Stimulated activated CD4-positive, alpha-beta T cell treated with anti-CD3 and anti-CD28 coated beads, Interleukin-1b, Interleukin-23, amount 100 ng/mL, for 48 hours (primary cell): ENCODE results near the gene PDE8B.
"Not testable (repeated sequence)": the region's sequence is repeated elsewhere in the genome, so short reads cannot be mapped to it uniquely, and the experiment has no call there.

Source experiments
- DNase-seq: peaks from one replicate; pipeline ENCODE4 v3.0.0-alpha.2; 2020

Gene PDE8B

GRCh38 chr5:77463905-77464304 lies 253.4 kb downstream of the PDE8B start:
- no peak for DNase-seq

- not testable (repeated sequence) for DNase-seq
These were observed 258.4 kb downstream of the PDE8B start for GRCh38 chr5:77468875-77469274.

- DNase-seq: not testable (repeated sequence)
These were observed 264.6 kb downstream of the PDE8B start for GRCh38 chr5:77475041-77475440.
